Esophagus muscularis mucosa (tissue), 4 donors: ENCODE results near the gene SPDYE2.
"Not testable (repeated sequence)": the region's sequence is repeated elsewhere in the genome, so short reads cannot be mapped to it uniquely, and the experiment has no call there.

Experiments used
- CTCF ChIP-seq, 3 experiments: fragments of 200-600 bp in 2 of 3; fragments of 450-650 bp in 1 of 3; sonication (generic) in 2 of 3; IDR thresholded peaks; one replicate each; pipeline ENCODE4 v1.5.1; 2017 to 2019; ENCODE audit warnings: antibody characterized with exemption in 3 of 3, mild to moderate bottlenecking in 2 of 3, moderate library complexity in 1 of 3
- EP300 ChIP-seq: sonication (generic); formaldehyde crosslinking; IDR thresholded peaks from one replicate; pipeline ENCODE4 v1.6.1; 2017; ENCODE audit warnings: antibody characterized with exemption
- POLR2A ChIP-seq: fragments of 450-650 bp; IDR thresholded peaks from one replicate; pipeline ENCODE4 v1.6.1; 2017; ENCODE audit warnings: antibody characterized with exemption, moderate library complexity, mild to moderate bottlenecking, low read depth
- POLR2AphosphoS5 ChIP-seq, 2 donors: sonication (generic); formaldehyde crosslinking; IDR thresholded peaks; one replicate each; pipeline ENCODE4 v1.6.1; 2017; ENCODE audit warnings: antibody characterized with exemption in 2 of 2

- TF ChIP-seq CTCF (IDR thresholded peaks at IDR 0.05); POLR2A; POLR2AphosphoS5 (IDR thresholded peaks at IDR 0.05); EP300: not testable (repeated sequence)
Measured at GRCh38 chr7:102527822-102528793, 22.9 kb upstream of the SPDYE2 start.
